Neuronal stem cell (in vitro differentiated cells): ENCODE results near the gene ABHD8. TPM values are rescaled to one million over a fixed set of nuclear protein-coding genes. Genes with fewer than 3 reads are reported as not detected.

Experiments
- DNase-seq: peaks from one replicate; pipeline ENCODE4 v3.0.0-alpha.2; 2013; ENCODE audit warnings: low spot score
- H2AFZ ChIP-seq: one replicate; pipeline ENCODE4 v1.6.1; 2013; ENCODE audit warnings: mild to moderate bottlenecking, low read length, inconsistent platforms
- H2AK5ac ChIP-seq: 2 replicates; pipeline ENCODE4 v1.6.1; 2013; ENCODE audit warnings: low read depth, mild to moderate bottlenecking, inconsistent platforms, low read length, moderate library complexity, mixed read lengths
- H2BK120ac ChIP-seq: 2 replicates; pipeline ENCODE4 v1.6.1; 2013; ENCODE audit warnings: low read depth, mild to moderate bottlenecking, inconsistent platforms, low read length, moderate library complexity, mixed read lengths
- H2BK12ac ChIP-seq: one replicate; pipeline ENCODE4 v1.6.1; 2013; ENCODE audit warnings: low read length, inconsistent platforms
- H2BK15ac ChIP-seq: 2 replicates; pipeline ENCODE4 v1.6.1; 2013; ENCODE audit warnings: mild to moderate bottlenecking, low read length, inconsistent platforms, mixed read lengths
- H2BK5ac ChIP-seq: one replicate; pipeline ENCODE4 v1.6.1; 2013; ENCODE audit warnings: inconsistent platforms, mild to moderate bottlenecking, low read length, moderate library complexity
- H3K14ac ChIP-seq: one replicate; pipeline ENCODE4 v1.6.1; 2013; ENCODE audit warnings: low read length, inconsistent platforms
- H3K18ac ChIP-seq: 2 replicates; pipeline ENCODE4 v1.6.1; 2013; ENCODE audit warnings: low read length, inconsistent platforms
- H3K23ac ChIP-seq: 2 replicates; pipeline ENCODE4 v1.6.1; 2013; ENCODE audit warnings: low read depth, mild to moderate bottlenecking, mixed read lengths, low read length, inconsistent platforms; ENCODE audit not compliant: poor library complexity
- H3K27ac ChIP-seq: replicated peaks from 3 replicates; pipeline ENCODE4 v1.5.1; 2013; ENCODE audit warnings: low read length, inconsistent platforms
- H3K27me3 ChIP-seq, 3 experiments: 2 replicates each; pipeline ENCODE4 v1.6.1; 2013; ENCODE audit warnings: low read length in 3 of 3, mild to moderate bottlenecking in 2 of 3, inconsistent platforms in 1 of 3, low read depth in 1 of 3, mixed read lengths in 1 of 3, moderate library complexity in 1 of 3; ENCODE audit not compliant: control insufficient read depth in 3 of 3, insufficient read depth in 3 of 3
- H3K36me3 ChIP-seq, 2 donors: replicated peaks in 1 of 2; 2 replicates each; pipeline ENCODE4 v1.6.1; 2013; ENCODE audit warnings: low read length in 2 of 2; ENCODE audit not compliant: control insufficient read depth in 2 of 2, insufficient read depth in 2 of 2
- H3K4ac ChIP-seq: 2 replicates; pipeline ENCODE4 v1.6.1; 2013; ENCODE audit warnings: inconsistent platforms, mild to moderate bottlenecking, low read length, moderate library complexity
- H3K4me1 ChIP-seq, 2 donors: 1 replicate in 1 of 2; 2 replicates in 1 of 2; pipeline ENCODE4 v1.6.1; 2013; ENCODE audit warnings: low read length in 2 of 2, low read depth in 1 of 2; ENCODE audit not compliant: control insufficient read depth in 2 of 2, insufficient read depth in 1 of 2
- H3K4me2 ChIP-seq: one replicate; pipeline ENCODE4 v1.6.1; 2013; ENCODE audit warnings: mild to moderate bottlenecking, low read length, inconsistent platforms; ENCODE audit not compliant: insufficient read depth, poor library complexity, severe bottlenecking
- H3K4me3 ChIP-seq, 2 donors: 2 replicates each; pipeline ENCODE4 v1.5.1; 2013; ENCODE audit warnings: low read length in 2 of 2, mild to moderate bottlenecking in 2 of 2, inconsistent platforms in 1 of 2, moderate library complexity in 1 of 2
- H3K79me1 ChIP-seq: one replicate; pipeline ENCODE4 v1.6.1; 2013; ENCODE audit warnings: low read depth, mild to moderate bottlenecking, inconsistent platforms, low read length, moderate library complexity
- H3K9ac ChIP-seq: one replicate; pipeline ENCODE4 v1.6.1; 2013; ENCODE audit warnings: mild to moderate bottlenecking, low read depth, low read length, inconsistent platforms; ENCODE audit not compliant: poor library complexity
- H3K9me3 ChIP-seq, 2 donors: replicated peaks in 1 of 2; 2 replicates each; pipeline versions ENCODE3 to v1.6.1; 2013; ENCODE audit warnings: low read length in 2 of 2, mild to moderate bottlenecking in 2 of 2, inconsistent platforms in 1 of 2, low read depth in 1 of 2, mixed read lengths in 1 of 2, moderate library complexity in 1 of 2; ENCODE audit not compliant: control insufficient read depth in 2 of 2, insufficient read depth in 1 of 2
- H4K8ac ChIP-seq: one replicate; pipeline ENCODE4 v1.6.1; 2013; ENCODE audit warnings: low read depth, mild to moderate bottlenecking, inconsistent platforms, low read length, moderate library complexity
- H4K91ac ChIP-seq: one replicate; pipeline ENCODE4 v1.6.1; 2013; ENCODE audit warnings: low read length, low read depth, mild to moderate bottlenecking, inconsistent platforms; ENCODE audit not compliant: poor library complexity
- WGBS, 2 donors: extraction: QIAGEN DNeasy Blood & Tissue Kit; methylation state at CpG; one replicate each; pipeline ENCODE4 v1.1.7; 2013; ENCODE audit warnings: missing lambda C conversion rate in 2 of 2, mixed read lengths in 1 of 2; ENCODE audit not compliant: insufficient read length in 2 of 2, insufficient replicate concordance in 1 of 2; ENCODE audit errors: extremely low coverage in 2 of 2; 5-methylcytosine and 5-hydroxymethylcytosine counted together
- polyA plus RNA-seq, 2 experiments: library from polyadenylated mRNA; stranded (reverse); fragments of 200-250 nt; gene quantifications; one replicate each; pipeline ENCODE4 v1.2.3, GENCODE V29; 2013

Gene ABHD8, protein sequence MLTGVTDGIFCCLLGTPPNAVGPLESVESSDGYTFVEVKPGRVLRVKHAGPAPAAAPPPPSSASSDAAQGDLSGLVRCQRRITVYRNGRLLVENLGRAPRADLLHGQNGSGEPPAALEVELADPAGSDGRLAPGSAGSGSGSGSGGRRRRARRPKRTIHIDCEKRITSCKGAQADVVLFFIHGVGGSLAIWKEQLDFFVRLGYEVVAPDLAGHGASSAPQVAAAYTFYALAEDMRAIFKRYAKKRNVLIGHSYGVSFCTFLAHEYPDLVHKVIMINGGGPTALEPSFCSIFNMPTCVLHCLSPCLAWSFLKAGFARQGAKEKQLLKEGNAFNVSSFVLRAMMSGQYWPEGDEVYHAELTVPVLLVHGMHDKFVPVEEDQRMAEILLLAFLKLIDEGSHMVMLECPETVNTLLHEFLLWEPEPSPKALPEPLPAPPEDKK
- polyA plus RNA-seq (2013, experiment 1 of 2), result 10.9 TPM
- 10.5 TPM for polyA plus RNA-seq (2013, experiment 2 of 2)

DNA sequence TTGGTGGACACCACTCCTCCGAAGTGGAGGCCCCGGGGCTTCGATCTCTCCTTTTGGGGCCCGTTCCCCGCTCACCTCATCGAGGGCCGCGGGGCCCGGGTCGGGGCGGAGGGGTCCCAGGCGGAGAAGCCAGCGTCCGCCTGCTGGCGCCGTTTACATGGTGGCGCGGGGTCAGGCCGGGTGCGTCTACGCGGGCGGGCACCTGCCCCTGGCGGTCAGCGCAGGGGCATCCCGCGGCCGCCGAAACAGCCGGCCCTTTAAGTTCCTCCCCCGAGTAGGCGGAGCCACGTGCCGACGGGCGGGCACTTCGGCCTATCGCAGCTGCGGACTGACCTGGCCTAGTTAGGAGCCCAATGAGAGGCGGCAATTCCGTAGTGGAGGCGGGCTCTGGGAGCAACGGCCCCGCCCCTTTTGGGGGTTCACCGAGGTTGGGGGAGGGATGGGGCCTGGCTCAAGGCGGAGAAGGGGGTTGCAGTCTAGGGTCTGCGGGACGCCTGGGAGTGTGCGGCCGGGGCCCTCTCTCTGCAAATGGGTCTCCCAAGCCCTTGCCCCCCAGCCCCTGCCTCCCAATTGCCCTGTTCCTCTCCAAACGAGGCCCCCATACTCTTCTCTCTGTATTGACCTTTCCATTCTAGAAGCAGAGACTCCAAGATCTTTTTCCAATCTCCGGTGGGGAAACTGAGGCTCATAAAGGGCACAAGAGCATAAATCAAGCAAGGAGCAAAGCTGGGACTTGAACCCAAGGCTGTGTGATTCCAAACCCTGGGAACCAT is at the start of gene ABHD8:
Gene ABHD8 (minus strand): TSS at position 259 of the 773 bp plus-strand sequence. CDS start 1,809 bp downstream, outside the sequence.
- Histone ChIP-seq H4K8ac (no peak within 1 kb of the TSS), H3K9me3 (peaks cover 0 to 2% of the 10 kb centered on the region in 2 donors), H3K18ac (peak within 1 kb of the TSS; percentile 98), H2BK5ac (peak within 1 kb of the TSS; percentile 98), H3K4me2 (peak within 1 kb of the TSS; percentile 94), H3K36me3 (peaks cover 2 to 13% of the 10 kb centered on the region in 2 donors), H4K91ac (no peak within 1 kb of the TSS), H3K79me1 (peaks cover 4% of the 10 kb centered on the region), H3K4me3 (peak within 1 kb of the TSS; percentile 60 to 83), H3K4me1 (peaks cover 11 to 14% of the 10 kb centered on the region in 2 donors), H2AFZ (peak within 1 kb of the TSS; percentile 87), H2BK15ac (peak within 1 kb of the TSS; percentile 86), H3K27me3 (no peaks in the 10 kb centered on the region), H3K4ac (no peak within 1 kb of the TSS), H3K14ac (peak within 1 kb of the TSS; percentile 63), H3K27ac (no peak within 1 kb of the TSS), H2BK12ac (no peak within 1 kb of the TSS), H2AK5ac (peak within 1 kb of the TSS; percentile 97), H3K23ac (peak within 1 kb of the TSS; percentile 48), H2BK120ac (peak within 1 kb of the TSS; percentile 65), H3K9ac (peak within 1 kb of the TSS; percentile 89)
- no CpG with 5 or more reads among the region's 52 CpGs for WGBS, 2 donors
- peak; percentile 96 for DNase-seq

GRCh38 chr19:17352608-17353280 is 49.5 kb upstream of the ABHD8 start:
- no peak for DNase-seq
- no peak overlapping the region for H3K14ac ChIP-seq
- H3K9me3 ChIP-seq, result no peaks in the 10 kb centered on the region
- H2BK15ac ChIP-seq, result peak overlapping the region; percentile 82
- no peak overlapping the region for H2BK12ac ChIP-seq
- H3K4ac ChIP-seq, result no peak overlapping the region
- no peak overlapping the region for H3K4me2 ChIP-seq
- peak overlapping the region; percentile 78 for H2AFZ ChIP-seq
- H3K23ac ChIP-seq, result no peak overlapping the region
- H2BK120ac ChIP-seq, result no peak overlapping the region
- H3K9ac ChIP-seq, result no peak overlapping the region
- H3K27ac ChIP-seq, result no peak overlapping the region
- peak overlapping the region; percentile 76 for H2AK5ac ChIP-seq
- H3K79me1 ChIP-seq, result no peaks in the 10 kb centered on the region
- WGBS, 2 donors, result no CpG with 5 or more reads among the region's 14 CpGs
- no peaks in the 10 kb centered on the region for H3K27me3 ChIP-seq
- no peak overlapping the region for H3K4me3 ChIP-seq
- H3K4me1 ChIP-seq, result peaks cover 2 to 4% of the 10 kb centered on the region in 2 donors
- no peak overlapping the region for H2BK5ac ChIP-seq
- H4K91ac ChIP-seq, result no peak overlapping the region
- H3K18ac ChIP-seq, result peak overlapping the region; percentile 3
- no peaks in the 10 kb centered on the region for H3K36me3 ChIP-seq
- H4K8ac ChIP-seq, result no peak overlapping the region

DNA sequence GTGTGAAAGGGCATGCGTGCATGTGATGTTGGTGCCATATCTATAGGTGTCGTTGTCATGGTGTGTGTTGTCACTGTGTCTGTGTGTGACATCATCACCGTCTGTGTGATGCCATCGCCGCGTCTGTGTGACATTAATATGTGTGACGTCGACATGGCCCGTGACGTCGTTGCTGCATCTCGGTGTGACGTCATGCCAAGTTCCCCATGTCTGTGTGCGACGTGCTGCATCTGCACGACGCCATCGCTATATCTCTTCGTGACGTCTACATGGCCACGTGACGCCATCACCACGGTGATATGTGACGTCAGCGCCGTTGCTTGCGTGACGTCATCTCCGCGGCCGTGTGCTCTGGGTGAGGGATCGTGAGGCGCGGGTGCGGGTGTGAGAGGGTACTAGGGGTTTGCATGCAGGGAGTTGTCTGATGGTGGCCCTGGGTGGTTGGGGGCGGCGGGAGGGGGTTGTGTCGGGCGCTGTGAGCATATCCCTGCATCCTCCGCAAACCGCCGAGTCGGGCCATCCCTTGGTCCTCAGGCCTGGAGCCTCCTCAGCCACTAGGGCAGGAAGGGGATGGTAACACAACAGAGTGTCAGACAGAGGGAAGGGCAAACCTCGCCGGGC is 48.7 kb upstream of the ABHD8 start:
- H3K36me3 ChIP-seq, result no peaks in the 10 kb centered on the region
- no peaks in the 10 kb centered on the region for H3K79me1 ChIP-seq
- peak overlapping the region; percentile 80 for H4K91ac ChIP-seq
- no peak overlapping the region for H2AK5ac ChIP-seq
- H3K18ac ChIP-seq, result peak overlapping the region; percentile 63
- no peak overlapping the region for H2BK120ac ChIP-seq
- DNase-seq, result no peak
- no peak overlapping the region for H2BK5ac ChIP-seq
- H3K4me3 ChIP-seq, result peak overlapping the region in 1 of 2 donors; percentile 37
- peaks cover 2 to 4% of the 10 kb centered on the region in 2 donors for H3K4me1 ChIP-seq
- H3K4ac ChIP-seq, result peak overlapping the region; percentile 61
- no peak overlapping the region for H2AFZ ChIP-seq
- H4K8ac ChIP-seq, result no peak overlapping the region
- H2BK15ac ChIP-seq, result no peak overlapping the region
- no peak overlapping the region for H3K27ac ChIP-seq
- H3K14ac ChIP-seq, result no peak overlapping the region
- peak overlapping the region; percentile 95 for H2BK12ac ChIP-seq
- H3K23ac ChIP-seq, result peak overlapping the region; percentile 58
- no peaks in the 10 kb centered on the region for H3K27me3 ChIP-seq
- no CpG with 5 or more reads among the region's 45 CpGs for WGBS, 2 donors
- H3K9me3 ChIP-seq, result no peaks in the 10 kb centered on the region
- H3K9ac ChIP-seq, result peak overlapping the region; percentile 53
- no peak overlapping the region for H3K4me2 ChIP-seq
